ENCODE results near the gene SEPTIN1.

The SEPTIN1 gene

DNA sequence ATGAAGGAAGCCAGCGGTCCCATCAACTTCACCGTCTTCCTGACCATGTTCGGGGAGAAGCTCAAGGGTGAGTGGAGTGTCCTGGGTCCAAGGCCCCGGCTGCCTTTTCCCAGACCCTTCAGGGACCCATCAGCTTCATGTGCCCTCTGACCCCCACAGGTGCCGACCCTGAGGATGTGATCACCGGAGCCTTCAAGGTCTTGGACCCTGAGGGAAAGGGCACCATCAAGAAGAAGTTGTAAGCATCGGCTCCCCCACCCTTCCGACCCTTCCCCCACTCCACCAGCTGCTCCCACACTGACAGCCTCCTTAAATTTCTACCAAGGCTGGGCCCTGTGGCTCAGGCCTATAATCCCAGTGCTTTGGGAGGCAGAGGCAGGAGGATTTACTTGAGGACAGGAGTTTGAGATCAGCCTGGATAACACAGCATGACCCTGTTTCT, 5.9 kb downstream of the SEPTIN1 start:
- DNase-seq, result no peak

DNA sequence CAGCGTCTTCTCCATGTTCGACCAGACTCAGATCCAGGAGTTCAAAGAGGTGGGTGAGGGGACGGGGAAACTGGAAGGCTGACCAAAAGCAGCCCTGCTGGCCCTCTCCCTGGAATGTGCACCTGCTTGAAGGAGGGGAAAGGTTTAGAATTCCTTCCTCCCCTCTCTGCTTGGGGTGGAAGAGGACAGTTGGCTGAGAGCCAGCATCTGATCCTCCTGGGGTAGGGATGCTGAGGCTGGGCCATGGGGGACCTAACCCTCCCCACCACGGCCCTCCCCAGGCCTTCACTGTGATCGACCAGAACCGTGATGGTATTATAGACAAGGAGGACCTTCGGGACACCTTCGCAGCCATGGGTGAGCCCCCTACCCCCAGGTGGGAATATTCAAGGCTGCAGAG, 6.5 kb downstream of the SEPTIN1 start:
- DNase-seq, result no peak

DNA sequence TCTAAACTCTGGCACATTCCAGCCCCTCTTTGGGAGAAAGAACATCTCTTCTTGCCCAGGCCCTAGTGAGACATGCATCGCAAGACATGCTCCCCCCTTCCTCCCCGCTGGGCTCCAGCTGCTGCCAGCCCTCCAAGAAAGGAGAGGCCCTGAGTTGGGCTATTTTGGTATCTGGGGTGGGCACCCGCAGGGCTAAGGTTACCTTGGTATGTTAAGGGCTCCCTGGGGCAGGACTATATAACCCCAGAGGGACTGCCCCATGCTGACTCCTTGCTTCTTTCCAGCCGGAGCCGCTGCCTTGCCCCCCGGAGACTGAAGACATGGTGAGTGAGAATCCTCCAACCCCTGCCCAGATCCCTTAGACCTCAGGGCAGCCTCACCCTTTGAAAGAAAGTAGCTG, 7.8 kb downstream of the SEPTIN1 start, which contains the start of gene MYL11:
MYL11 (plus strand) TSS at position 265 of the 400 bp plus-strand sequence; CDS start at position 321, 56 bp downstream.
- DNase-seq, result no peak

DNA sequence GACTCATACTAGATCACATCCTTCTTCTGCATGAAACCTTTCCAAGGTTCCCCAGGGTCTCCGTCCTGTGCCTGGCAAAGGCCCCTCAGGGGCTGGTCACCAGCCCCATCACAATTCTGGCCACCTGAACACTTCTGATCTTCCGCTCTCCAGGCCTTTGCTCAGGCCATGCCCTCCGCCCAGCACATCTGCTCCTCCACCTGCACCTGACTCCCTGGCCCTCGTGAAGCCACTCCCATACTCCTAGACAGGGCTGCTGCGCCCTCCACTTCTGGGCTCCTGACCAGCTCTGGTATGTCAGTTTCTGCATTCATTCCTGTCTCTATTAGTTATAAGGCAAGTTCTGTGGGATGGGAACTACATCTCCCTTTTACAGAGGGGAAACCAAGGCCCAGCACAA, 9.6 kb downstream of the SEPTIN1 start:
- no peak for DNase-seq

DNA sequence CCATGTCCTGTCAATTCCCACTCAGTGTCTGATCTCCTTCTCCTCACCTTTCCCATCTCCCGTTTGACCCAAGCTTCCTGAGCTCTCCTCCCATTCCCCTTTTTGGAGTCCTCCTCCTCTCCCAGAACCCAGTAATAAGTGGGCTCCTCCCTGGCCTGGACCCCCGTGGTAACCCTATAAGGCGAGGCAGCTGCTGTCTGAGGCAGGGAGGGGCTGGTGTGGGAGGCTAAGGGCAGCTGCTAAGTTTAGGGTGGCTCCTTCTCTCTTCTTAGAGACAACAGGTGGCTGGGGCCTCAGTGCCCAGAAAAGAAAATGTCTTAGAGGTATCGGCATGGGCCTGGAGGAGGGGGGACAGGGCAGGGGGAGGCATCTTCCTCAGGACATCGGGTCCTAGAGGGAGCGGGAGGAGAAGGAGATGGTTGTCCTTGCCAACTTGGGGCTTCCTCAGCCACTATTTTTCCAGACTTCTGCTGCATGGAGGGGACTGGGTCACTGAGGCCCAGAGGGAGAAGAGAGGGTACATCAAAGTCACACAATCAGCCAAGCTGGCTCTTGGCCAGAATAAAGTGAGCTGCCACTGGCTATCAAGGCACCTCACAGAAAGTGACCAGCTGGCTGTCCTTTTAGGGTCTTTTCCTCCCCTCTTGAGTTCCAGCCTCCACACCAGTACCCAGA, 10.2 kb downstream of the SEPTIN1 start:
- no peak for DNase-seq

DNA sequence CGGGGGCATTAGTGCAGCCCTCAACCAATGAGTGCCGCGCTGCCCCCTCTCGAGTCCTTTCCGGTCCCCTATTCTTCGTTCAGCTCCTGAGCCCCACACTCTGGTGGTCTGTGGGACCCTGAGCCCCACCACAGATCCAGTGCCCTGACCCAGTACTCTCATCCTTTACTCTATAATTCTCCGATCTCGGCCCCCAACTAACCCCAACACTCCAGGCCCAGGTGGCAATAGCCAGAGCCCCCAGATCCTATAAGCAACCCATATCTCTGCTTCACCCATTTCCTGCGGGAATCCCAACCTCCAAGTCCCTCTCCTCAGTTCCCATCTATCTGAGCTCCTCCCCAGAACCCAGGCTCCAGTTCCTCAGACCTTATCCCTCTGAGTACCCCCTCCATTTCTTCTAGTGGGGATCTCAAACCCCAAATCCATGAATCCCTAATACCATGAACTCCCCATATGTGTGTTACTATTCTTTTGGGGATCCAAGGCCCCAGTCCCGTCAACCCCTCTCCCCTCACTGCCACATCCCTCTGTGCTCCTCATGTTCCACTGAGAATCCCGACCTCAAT, 11.0 kb downstream of the SEPTIN1 start:
- no peak for DNase-seq

DNA sequence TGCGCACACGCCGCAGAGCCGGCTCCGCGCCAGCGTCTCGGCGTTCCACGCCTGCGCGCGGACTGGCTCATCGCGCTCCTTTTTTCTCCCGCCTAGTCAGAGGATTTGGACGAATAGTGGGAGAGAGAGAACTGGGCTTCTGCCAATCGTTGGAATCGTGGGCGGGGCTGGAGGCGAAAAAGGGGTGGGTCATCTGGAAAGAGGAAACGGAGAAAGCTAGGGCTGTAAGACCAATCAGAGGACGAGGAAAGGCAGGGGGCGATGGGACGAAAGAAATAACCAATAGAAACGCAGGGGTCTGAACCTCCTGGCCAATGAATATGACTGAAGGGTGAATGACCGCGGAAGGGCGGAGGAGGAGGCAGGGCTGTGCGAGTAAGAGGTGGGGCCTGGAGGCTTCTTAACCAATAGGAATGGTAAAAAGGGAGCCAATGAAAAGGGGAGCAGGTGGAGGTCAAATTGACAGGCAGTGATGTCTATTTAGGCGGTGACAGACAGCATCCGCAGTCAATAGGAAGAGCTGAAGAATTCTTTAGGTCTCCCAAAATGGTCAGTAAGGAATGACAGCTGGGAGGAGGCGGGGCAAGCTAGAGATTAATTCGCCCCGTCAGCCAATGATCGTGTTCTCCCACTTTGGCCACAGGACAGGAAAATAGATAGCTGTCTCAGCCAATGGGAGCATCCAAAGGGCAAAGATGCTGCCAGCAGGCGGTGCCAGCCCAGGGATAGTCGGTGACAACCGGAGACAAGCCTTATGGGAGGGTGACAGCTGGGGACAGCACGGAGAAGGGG, 11.7 kb downstream of the SEPTIN1 start, which contains the start of gene TBC1D10B:
TBC1D10B (minus strand) TSS at position 39 of the 792 bp plus-strand sequence. CDS start 311 bp downstream, outside the sequence.
- DNase-seq, result peak; percentile 99

DNA sequence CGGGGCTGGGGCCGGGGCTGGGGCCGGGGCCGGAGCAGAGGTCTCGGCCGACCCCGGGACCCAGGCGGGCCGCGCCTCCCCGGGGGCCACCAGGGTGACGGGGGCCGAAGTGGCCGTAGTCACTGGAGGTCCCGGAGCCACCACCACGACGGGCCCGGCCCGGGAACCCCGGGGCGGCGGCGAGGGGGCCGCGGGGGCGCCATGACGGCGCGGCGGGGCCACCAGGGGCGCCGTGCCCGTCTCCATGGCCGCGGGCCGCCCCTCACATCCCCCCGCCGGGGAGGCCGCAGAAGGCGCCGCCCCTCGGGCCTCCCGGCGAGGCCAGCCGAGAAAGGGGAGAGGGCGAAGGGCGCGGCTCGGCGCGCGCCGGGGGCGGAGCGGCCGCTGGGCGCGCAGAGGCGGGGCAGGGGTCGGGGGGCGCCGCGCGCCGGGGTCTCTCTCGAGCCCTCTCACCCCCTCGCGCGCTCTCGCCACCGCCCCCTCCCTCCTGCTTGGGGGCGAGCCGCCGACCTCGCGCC, 12.4 kb downstream of the SEPTIN1 start:
- DNase-seq, result no peak

DNA sequence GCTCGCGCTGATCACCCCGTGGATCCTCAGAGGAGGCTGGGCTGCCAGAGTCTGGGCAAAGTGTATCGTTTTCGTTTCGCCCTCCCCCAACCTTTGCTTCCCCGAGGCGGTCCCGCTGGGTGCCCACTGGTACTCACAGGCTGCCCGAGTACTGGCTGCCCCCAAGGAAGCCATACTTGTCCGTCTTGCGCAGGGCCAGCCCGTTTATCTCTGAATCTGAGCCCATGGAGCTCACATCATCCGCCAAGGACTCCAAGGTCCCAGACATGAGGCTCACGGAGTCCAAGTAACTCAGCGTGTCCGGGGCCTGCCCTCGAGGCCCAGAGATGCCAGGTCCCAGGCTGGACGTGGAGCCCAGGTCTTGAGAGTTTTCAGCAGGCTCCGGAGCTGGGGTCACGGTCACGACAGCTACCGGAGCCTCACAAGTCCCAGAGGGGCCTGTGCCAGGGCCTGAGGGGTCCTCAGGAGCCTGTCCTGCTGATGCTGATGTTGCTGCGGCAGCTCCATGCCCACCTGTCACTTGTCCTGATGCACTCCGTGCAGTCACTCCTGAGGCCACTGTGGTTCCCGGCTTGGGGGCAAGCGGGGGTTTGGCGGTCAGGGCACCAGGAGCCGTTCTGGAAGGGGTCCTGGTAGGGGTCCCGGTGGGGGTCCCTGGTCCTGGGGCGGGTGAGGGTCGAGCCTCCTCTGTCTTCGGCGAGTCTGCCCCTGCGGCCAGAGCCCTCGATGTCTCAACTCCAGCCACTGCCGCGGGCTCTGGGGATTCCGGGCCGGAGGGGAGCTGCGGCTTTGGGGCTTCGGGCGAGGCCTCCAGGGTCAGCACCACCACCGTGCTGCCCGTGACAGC, 13.0 kb downstream of the SEPTIN1 start:
- DNase-seq, result no peak

DNA sequence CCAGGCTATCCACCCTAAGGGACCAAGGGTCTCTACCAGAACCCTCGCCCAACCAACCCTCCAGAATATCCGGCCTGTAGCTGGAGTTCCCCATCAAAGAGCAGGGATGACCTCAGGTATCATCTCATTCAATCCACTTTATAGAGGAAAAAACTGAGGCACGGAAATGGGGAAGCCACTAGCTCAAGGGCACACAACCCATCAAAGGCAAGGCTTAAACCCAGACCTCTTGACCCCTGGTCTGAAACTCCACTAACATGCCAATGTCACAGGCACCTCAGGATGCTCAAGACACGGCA, 13.6 kb downstream of the SEPTIN1 start:
- DNase-seq, result no peak

DNA sequence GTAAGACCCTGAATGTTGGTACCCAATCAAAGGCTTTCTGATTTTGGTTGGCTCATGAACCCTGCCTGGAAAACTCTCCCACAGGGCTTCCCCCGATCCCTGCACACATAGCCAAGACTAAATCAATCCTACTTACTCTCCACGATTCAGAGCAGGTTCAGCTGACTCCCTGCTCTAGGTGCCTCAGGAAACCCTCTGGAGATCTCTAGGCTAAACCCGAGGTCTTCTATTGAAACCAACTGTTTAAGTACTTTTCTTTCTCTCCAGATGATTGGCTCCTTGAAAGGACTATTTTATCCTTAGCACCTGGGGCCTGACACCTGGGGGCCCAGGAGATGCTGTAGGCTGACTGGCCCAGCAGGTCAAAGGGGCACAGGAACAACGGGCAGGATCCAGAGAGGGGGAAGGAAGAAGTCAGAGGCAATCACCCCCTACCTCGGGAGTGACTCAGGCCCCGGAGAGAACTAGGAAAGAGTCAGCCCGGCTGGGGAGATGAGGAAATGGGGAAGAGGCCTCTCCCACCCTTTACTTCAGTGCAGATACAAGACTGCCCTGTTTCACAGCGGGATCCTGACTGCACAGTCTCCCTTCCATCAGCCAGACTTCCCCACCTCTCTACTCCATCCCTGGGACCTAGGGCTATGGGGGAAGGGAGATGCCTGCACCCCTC, 14.1 kb downstream of the SEPTIN1 start:
- no peak for DNase-seq

DNA sequence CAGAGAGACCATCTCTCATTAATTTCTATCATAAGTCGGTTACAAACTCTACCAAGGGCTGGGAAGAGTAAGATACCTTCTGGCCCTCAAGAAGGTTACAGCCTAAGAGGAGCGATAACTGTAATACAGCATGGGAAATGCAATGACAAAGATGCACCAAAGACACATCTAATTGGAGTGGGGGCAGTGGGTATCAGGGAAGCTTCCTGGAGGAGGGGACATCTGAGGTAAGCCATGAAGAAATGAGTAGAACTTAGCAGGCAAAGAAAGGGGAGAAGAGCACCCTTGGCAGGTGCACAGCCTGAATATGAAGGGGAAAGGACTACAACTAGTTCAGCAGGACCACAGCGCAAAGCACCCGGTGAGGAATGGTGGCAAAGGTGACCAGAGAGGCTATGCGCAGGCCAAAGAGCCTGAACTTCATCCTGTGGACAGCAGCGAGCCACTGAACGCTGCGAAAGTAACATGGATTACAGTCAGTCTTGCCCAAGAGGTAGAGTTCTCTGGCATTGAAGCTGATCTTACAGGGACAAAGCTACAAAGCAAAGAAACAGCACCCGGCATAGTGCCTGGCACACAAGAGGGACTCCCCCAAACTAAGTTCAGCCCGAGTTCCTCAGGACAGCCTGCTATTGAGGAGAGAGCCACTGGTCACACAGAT, 14.9 kb downstream of the SEPTIN1 start:
- no peak for DNase-seq

DNA sequence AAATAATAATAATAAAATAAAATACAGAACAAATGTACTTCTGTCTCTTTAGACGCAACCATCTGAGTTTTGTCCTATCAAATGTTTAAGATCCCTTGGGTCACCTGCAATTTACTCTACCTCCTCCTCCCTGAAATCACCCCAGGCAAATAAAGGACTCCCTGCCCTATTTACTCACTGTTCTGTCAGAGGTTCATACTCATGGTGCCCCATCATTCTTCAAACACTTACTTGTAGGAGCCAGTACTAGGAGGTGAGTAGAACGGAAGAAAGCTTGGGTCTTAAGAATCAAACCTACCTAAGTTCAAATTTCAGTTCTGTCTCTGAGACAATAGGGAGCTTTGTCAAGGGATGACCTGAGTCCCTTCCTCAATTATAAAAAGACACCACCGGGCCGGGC, 15.8 kb downstream of the SEPTIN1 start:
- DNase-seq, result no peak

DNA sequence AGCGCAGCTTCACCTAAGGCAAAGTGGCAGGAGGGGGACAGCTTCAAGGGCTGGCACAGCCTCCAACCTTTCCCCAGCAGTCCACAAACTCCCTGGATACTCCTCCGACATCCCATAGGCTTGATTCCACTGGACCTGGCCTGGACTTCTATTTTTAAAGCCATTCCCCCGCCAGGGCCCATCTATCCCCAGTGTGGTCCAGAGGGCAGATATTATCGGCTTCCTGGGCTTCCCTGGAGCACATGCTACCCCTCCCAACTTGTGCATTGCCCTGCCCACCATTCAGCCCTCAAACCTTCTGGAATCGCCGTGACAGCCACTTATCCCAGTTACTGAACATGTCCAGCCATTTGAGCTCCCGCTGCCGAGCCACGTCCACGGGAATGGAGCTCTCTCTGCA, 17.2 kb downstream of the SEPTIN1 start:
- no peak for DNase-seq

DNA sequence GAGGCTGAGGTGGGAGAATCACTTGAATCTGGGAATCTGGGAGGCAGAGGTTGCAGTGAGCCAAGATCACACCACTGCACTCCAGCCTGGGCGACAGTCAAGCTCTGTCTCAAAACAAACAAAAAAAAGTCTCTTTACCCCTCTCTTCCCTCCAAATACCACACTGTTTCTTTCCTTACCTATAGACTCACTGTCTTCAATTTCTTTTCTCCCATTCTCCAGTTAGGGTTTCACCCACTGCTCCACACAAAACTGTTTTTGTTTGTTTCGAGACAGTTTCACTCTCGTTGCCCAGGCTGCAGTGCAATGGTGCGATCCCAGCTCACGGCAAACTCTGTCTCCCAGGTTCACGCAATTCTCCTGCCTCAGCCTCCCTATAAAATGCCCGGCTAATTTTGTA, 21.2 kb downstream of the SEPTIN1 start:
- no peak for DNase-seq

DNA sequence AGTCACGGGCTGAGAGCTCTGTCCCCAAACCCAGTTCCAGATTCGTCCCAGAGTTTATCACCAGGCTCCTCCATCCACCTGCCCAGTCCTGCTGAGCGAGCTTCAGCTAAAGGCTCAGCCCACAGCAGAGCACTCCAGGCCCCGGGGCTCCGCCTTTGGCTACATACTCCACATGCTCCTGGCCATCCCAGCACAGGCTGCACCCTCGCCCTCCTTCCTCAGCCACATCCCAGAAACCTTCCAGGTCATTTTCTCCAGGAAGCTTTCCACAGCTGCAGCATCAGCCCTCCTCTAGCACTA, 22.5 kb downstream of the SEPTIN1 start:
- DNase-seq, result no peak

DNA sequence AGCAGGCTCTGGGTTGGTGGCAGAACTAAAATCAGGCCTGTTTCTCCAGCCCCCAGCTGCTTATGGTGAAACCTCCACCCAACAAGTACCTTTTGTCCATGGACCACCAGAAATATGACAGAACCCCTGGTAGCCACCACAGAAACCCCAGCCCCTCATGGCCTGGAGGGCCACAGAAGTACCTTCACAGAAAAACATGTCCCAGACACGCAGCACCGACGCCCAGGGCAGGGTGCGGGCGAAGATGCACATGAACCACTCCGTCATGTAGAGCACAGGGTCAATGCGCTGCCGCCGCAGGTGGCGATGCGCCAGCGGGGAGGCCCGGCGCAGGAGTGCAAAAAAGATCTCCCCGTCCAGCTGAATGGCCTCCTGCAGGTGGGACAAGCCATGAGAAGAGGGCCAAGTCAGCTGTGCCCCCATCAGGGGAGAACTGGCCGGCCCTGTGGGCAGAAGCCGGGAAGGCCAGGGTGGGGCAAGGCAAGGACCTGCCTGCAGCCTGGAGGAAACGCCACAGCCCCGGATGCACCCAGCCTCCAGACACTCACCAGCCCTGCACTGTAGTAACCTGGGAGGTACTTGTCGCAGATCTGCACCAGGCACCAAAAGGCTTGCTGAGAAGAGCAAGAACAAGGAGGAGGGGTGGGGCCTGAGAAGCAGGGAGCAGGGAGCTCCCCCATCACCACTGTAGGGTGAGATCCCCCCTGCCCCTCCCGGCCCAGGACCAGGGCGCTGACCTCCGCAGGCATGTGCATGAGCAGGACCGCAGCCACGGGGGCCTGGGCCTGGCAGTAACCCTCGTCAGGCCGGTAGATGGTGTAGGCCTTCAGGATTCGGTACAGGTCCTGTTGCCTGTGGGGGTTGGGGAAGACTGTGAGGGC, 23.1 kb downstream of the SEPTIN1 start:
- no peak for DNase-seq

DNA sequence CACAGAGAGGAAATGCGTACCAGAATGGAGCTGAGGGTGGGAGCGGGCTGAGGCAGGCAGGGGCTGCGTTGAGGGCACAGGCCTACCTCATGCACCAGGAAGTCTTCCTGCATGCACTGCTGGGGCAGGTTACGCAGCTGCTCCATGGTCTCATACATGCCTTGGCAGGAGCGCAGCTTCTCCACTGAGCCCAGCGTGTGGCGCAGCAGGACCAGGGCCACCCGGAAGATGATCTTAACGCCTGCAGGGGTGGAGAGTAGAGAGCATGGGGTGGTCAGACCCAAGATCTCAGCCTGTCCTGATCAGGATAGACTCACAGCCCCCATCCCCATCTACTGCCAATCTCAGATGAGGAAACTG, 23.8 kb downstream of the SEPTIN1 start:
- DNase-seq, result no peak

DNA sequence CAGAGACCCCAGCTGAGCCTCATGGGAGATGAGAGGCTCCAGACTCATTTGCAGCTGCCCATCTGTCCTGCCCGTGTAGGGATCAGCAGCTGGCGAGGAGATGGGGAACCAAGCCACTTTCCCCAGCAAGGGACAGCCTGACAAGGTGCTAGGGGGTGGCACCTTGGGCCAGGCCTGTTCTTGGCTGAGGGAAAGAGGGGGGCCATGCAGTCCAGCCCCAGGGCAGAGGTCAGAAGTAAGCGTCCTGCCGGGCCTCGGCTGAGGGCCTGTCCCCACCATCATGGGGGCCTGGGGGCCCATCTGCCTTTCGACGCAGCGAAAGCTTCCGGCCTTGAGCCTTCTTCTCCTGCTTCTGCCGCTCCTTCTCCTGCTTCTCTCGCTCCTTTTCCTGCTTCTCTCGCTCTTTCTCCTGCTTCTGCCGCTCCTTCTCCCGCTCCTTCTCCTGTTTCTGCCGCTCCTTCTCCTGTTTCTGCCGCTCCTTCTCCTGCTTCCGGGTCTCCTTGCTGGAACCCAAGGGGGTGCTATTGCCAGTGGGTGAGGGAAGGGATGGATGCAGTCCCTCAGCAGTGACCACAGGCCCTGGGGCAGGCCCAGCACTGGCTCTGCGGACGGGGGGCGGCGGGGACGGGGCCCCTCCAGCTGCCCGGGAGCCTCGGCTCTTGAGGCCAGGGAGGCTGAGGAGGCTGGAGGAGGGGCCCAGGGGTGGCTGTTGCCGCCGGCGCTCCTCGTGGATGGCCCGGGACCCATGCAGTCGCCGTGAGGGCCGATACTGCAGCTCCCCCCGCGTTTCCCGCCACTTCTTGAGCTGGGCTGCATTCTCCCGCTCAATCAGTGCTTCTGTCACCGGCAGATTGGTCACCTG, 24.4 kb downstream of the SEPTIN1 start:
- no peak for DNase-seq

DNA sequence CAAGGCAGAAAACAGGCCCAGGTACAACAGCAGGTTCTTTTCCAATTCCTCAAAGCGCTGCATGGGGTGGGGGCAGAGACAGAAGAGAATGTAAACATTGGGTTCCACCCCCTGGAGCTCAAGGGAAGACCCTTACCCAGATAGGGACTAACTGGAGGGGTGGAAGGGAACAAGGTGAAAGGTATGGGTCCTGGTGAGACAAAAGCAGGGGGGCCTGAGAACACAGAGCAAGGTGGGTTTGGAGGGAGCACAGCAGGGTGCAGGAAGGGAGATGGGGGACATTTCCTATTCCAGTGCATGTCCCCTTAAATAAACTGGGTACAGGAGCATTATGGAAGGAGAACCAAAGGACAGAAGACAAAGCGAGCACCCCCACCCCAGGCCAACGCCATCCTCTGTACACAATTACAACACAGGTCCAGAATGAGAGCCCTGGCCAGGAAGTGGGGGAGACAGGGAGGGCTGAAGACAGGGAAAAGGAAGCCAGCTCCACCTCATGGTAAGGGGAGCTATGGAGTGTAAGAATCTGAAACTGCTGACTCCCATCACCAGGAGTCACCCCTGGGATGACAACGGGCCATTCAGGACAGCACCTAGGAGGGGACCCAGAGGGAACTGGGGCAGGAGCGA, 25.2 kb downstream of the SEPTIN1 start:
- no peak for DNase-seq
